ENCODE measurements around the gene METRNL.

METRNL gene

DNA sequence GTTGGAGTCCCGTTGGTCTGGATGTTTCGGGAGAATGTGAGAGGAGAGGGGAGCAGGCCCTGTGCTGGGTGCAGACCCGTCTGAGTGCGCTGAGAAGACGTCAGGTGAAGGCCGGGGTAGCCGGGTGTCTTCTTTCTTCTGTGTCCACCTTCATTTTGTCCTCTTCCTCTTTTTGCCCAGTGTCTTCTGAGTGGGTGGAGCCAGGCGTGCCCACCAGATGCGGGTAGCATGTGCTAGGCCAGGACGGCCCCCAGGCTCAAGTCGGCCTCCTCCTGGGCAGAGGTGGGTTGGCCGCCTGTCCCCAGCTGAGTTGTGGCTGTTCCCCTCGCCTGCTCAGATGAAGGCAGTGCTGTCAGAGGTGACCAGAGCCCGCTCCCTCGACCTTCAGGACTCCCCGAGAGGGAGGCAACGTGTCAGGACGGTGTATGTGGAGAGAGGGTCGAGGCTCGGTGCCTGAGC lies 3.5 kb downstream of the METRNL start:
- peaks cover 3% of the 10 kb centered on the region; the same call in 1 of the 2 replicates for H3K36me3 ChIP-seq (ENCODE audit: control insufficient read depth, insufficient read depth, low read length)
- peak overlapping the region; percentile 83 for H3K27ac ChIP-seq (ENCODE audit: low read depth, low read length)
- peaks cover 29% of the 10 kb centered on the region for H3K27me3 ChIP-seq (ENCODE audit: control insufficient read depth, insufficient read depth, low read length)
- H3K4me1 ChIP-seq (ENCODE audit: control insufficient read depth, insufficient read depth, low read length) = peaks cover 35% of the 10 kb centered on the region
- no peaks in the 10 kb centered on the region for H3K9me3 ChIP-seq (ENCODE audit: control insufficient read depth, insufficient read depth, low read length)
- no peak overlapping the region for H3K4me3 ChIP-seq (ENCODE audit: low read depth, low read length)
- peak overlapping the region; percentile 48; the same call in 1 of the 2 replicates for H3K9ac ChIP-seq (ENCODE audit: low read depth, low read length)

GRCh38 chr17:83083368-83084201 lies 4.2 kb downstream of the METRNL start:
- Histone ChIP-seq H3K36me3 (ENCODE audit: control insufficient read depth, insufficient read depth, low read length) (peaks cover 3% of the 10 kb centered on the region; the same call in 1 of the 2 replicates), H3K4me3 (ENCODE audit: low read depth, low read length) (0 out of 2 replicates have a peak overlapping the region, but pooled peaks have one; percentile 10), H3K4me1 (ENCODE audit: control insufficient read depth, insufficient read depth, low read length) (peaks cover 30% of the 10 kb centered on the region), H3K27me3 (ENCODE audit: control insufficient read depth, insufficient read depth, low read length) (peaks cover 22% of the 10 kb centered on the region), H3K9me3 (ENCODE audit: control insufficient read depth, insufficient read depth, low read length) (no peaks in the 10 kb centered on the region), H3K9ac (ENCODE audit: low read depth, low read length) (peak overlapping the region; percentile 48; the same call in 1 of the 2 replicates), H3K27ac (ENCODE audit: low read depth, low read length) (peak overlapping the region; percentile 83)

DNA sequence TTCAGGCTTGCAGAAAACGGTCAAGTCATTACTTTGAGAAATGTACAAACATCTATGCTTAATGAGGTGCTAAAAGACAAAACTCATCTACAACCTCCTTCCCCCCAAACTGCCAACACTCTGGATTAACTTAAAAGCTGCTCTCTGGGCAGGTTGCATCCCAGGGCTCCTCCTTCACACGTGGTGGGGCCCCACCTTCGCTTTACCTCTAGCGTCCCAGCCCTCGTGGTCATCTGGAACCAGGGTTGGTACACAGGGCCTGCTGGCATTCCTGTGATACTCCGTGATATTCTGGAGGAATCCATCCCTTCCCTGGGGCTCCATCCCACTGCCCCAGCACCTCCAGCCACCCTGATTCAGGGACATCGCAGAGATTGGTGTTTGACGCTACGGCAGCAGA lies 4.8 kb downstream of the METRNL start:
- peaks cover 18% of the 10 kb centered on the region for H3K27me3 ChIP-seq (ENCODE audit: control insufficient read depth, insufficient read depth, low read length)
- H3K9ac ChIP-seq (ENCODE audit: low read depth, low read length) = peak overlapping the region; percentile 48; the same call in 1 of the 2 replicates
- H3K36me3 ChIP-seq (ENCODE audit: control insufficient read depth, insufficient read depth, low read length) = peaks cover 3% of the 10 kb centered on the region; the same call in 1 of the 2 replicates
- peaks cover 30% of the 10 kb centered on the region for H3K4me1 ChIP-seq (ENCODE audit: control insufficient read depth, insufficient read depth, low read length)
- 0 out of 2 replicates have a peak overlapping the region, but pooled peaks have one; percentile 10 for H3K4me3 ChIP-seq (ENCODE audit: low read depth, low read length)
- peak overlapping the region; percentile 83 for H3K27ac ChIP-seq (ENCODE audit: low read depth, low read length)
- H3K9me3 ChIP-seq (ENCODE audit: control insufficient read depth, insufficient read depth, low read length) = no peaks in the 10 kb centered on the region

DNA sequence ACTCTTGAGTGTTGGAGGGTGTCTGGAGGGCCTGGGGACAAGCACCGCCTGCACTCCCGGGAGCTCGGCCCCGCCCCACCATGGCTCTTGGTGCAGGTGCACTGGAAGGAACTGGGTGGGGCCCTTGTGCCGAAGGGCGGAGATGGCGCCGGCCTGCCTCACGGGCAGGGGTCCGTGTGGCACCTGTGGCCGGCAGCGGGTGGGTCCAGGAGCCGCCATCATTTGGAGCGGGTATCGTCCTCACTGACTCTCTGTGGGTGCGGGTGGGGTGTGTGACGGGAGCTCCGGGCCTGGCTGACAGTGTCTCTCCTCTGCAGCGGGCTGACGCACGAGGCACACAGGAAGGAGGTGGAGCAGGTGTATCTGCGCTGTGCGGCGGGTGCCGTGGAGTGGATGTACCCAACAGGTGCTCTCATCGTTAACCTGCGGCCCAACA lies 5.2 kb downstream of the METRNL start:
- H3K9ac ChIP-seq (ENCODE audit: low read depth, low read length) = no peak overlapping the region
- no peak overlapping the region for H3K27ac ChIP-seq (ENCODE audit: low read depth, low read length)
- H3K27me3 ChIP-seq (ENCODE audit: control insufficient read depth, insufficient read depth, low read length) = peaks cover 18% of the 10 kb centered on the region
- no peaks in the 10 kb centered on the region for H3K9me3 ChIP-seq (ENCODE audit: control insufficient read depth, insufficient read depth, low read length)
- H3K36me3 ChIP-seq (ENCODE audit: control insufficient read depth, insufficient read depth, low read length) = peaks cover 3% of the 10 kb centered on the region; the same call in 1 of the 2 replicates
- 0 out of 2 replicates have a peak overlapping the region, but pooled peaks have one; percentile 10 for H3K4me3 ChIP-seq (ENCODE audit: low read depth, low read length)
- H3K4me1 ChIP-seq (ENCODE audit: control insufficient read depth, insufficient read depth, low read length) = peaks cover 30% of the 10 kb centered on the region

DNA sequence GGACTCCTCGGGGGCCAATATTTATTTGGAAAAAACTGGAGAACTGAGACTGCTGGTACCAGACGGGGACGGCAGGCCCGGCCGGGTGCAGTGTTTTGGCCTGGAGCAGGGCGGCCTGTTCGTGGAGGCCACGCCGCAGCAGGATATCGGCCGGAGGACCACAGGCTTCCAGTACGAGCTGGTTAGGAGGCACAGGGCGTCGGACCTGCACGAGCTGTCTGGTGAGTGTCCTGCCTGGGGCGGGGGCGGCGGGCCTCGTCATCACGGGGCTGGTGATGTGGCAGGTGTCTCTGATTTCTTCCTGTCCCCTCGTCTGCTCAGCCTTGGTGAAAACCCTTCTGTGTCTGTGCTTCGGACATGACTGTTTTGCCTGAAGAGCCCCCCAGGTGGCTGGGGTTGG lies 5.7 kb downstream of the METRNL start:
- H3K36me3 ChIP-seq (ENCODE audit: control insufficient read depth, insufficient read depth, low read length) = peaks cover 3% of the 10 kb centered on the region; the same call in 1 of the 2 replicates
- peaks cover 30% of the 10 kb centered on the region for H3K4me1 ChIP-seq (ENCODE audit: control insufficient read depth, insufficient read depth, low read length)
- no peak overlapping the region for H3K27ac ChIP-seq (ENCODE audit: low read depth, low read length)
- no peaks in the 10 kb centered on the region for H3K9me3 ChIP-seq (ENCODE audit: control insufficient read depth, insufficient read depth, low read length)
- H3K9ac ChIP-seq (ENCODE audit: low read depth, low read length) = no peak overlapping the region
- H3K4me3 ChIP-seq (ENCODE audit: low read depth, low read length) = no peak overlapping the region
- H3K27me3 ChIP-seq (ENCODE audit: control insufficient read depth, insufficient read depth, low read length) = peaks cover 18% of the 10 kb centered on the region

DNA sequence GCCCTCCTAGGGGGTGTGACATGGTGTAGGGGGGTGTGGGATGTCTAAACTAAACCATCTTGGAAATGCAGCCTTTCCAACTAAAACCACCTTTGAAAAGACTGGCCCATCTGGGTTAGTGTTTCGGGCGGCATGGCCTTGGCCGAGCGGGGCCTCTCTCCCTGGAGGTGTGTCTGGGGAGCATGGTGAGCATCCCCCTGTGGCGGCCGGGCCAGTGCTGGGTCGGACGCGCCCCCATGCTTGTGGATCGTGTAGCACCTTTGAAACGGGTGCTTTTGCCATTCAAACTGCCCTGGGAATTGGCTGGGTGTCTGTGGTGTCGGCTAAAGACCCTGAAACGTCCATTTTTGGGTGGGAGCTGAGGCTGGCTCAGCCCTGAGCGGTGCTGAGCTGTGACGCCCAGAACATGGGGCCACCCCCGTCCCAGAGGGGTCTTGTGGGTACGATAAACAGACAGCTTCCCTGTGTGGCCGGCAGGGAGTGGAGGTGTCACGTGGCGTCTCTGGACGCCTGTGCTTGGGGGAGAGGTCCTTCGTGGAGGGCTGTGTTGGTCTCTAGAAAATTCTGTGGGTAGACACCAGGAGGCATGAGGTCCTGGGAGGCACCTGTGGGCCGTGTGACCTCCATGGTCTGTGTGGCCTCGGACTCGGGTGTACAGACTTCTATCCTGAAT lies 6.3 kb downstream of the METRNL start:
- H3K36me3 ChIP-seq (ENCODE audit: control insufficient read depth, insufficient read depth, low read length) = peaks cover 3% of the 10 kb centered on the region; the same call in 1 of the 2 replicates
- no peak overlapping the region for H3K27ac ChIP-seq (ENCODE audit: low read depth, low read length)
- peaks cover 18% of the 10 kb centered on the region for H3K27me3 ChIP-seq (ENCODE audit: control insufficient read depth, insufficient read depth, low read length)
- no peaks in the 10 kb centered on the region for H3K9me3 ChIP-seq (ENCODE audit: control insufficient read depth, insufficient read depth, low read length)
- peaks cover 30% of the 10 kb centered on the region for H3K4me1 ChIP-seq (ENCODE audit: control insufficient read depth, insufficient read depth, low read length)
- H3K4me3 ChIP-seq (ENCODE audit: low read depth, low read length) = no peak overlapping the region
- H3K9ac ChIP-seq (ENCODE audit: low read depth, low read length) = no peak overlapping the region

- Histone ChIP-seq H3K4me3 (ENCODE audit: low read depth, low read length) (no peak overlapping the region), H3K27ac (ENCODE audit: low read depth, low read length) (no peak overlapping the region), H3K4me1 (ENCODE audit: control insufficient read depth, insufficient read depth, low read length) (peaks cover 29% of the 10 kb centered on the region), H3K9ac (ENCODE audit: low read depth, low read length) (no peak overlapping the region), H3K27me3 (ENCODE audit: control insufficient read depth, insufficient read depth, low read length) (peaks cover 12% of the 10 kb centered on the region), H3K9me3 (ENCODE audit: control insufficient read depth, insufficient read depth, low read length) (no peaks in the 10 kb centered on the region), H3K36me3 (ENCODE audit: control insufficient read depth, insufficient read depth, low read length) (peaks cover 3% of the 10 kb centered on the region; the same call in 1 of the 2 replicates)
Observed at GRCh38 chr17:83086199-83086880, 6.9 kb downstream of the METRNL start.

GRCh38 chr17:83086907-83087787 lies 7.7 kb downstream of the METRNL start:
- Histone ChIP-seq H3K4me1 (ENCODE audit: control insufficient read depth, insufficient read depth, low read length) (peaks cover 23% of the 10 kb centered on the region), H3K27me3 (ENCODE audit: control insufficient read depth, insufficient read depth, low read length) (peaks cover 4% of the 10 kb centered on the region), H3K4me3 (ENCODE audit: low read depth, low read length) (no peak overlapping the region), H3K9ac (ENCODE audit: low read depth, low read length) (no peak overlapping the region), H3K27ac (ENCODE audit: low read depth, low read length) (no peak overlapping the region), H3K36me3 (ENCODE audit: control insufficient read depth, insufficient read depth, low read length) (peaks cover 3% of the 10 kb centered on the region; the same call in 1 of the 2 replicates), H3K9me3 (ENCODE audit: control insufficient read depth, insufficient read depth, low read length) (no peaks in the 10 kb centered on the region)

DNA sequence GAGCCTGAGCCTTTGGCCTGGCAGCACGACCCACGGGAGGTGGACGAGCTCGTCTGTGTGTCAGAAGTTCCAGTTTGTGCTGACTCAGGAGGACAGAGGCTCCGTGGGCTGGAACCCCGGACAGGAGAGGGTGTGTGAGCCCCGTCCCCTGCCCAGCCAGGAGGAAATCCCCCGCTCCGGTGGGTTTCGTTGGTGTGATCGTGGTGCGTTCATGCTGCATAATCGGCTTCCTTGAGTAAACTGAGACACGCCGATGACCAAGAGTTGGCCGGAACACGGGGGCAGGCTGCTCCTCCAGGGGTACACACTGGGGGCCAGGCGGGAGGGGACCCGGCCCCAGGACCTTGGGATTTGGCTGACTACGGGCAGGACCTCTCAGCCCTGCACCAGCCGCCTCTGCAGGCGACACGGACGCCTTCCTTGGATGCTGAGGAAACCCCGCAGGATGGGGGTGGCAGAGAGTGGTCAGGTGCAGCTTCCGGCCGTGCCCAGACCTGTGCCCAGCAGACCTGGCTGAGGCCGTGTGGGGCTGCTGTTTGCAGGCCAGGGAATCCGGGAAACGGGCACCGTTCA lies 8.5 kb downstream of the METRNL start:
- peaks cover 3% of the 10 kb centered on the region; the same call in 1 of the 2 replicates for H3K36me3 ChIP-seq (ENCODE audit: control insufficient read depth, insufficient read depth, low read length)
- H3K4me1 ChIP-seq (ENCODE audit: control insufficient read depth, insufficient read depth, low read length) = peaks cover 16% of the 10 kb centered on the region
- no peaks in the 10 kb centered on the region for H3K9me3 ChIP-seq (ENCODE audit: control insufficient read depth, insufficient read depth, low read length)
- H3K9ac ChIP-seq (ENCODE audit: low read depth, low read length) = no peak overlapping the region
- no peaks in the 10 kb centered on the region for H3K27me3 ChIP-seq (ENCODE audit: control insufficient read depth, insufficient read depth, low read length)
- no peak overlapping the region for H3K27ac ChIP-seq (ENCODE audit: low read depth, low read length)
- no peak overlapping the region for H3K4me3 ChIP-seq (ENCODE audit: low read depth, low read length)
